Measurements from ENCODE around the gene MED29.
A peak's percentile ranks its signal among the peaks of the same experiment; 100 is the strongest.

The MED29 gene

DNA sequence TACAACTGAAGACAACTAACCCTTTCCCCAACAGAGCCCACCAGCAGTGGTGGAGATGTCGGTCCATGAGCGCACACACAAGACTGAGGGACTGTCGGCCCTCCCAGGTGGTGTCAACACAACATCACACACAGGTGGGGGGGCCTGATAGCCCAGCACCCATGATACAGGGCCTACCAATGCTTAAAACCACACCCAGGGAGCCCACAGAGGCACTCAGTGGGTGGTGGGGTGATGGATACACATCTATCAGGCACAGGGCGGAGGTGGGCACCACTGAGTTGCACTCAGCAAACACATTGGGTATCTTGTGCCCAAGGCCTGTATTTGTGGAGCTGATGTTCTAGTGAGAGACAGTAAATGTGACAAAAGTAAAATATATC lies 8.5 kb downstream of the MED29 start:
- ATAC-seq, result no peak

DNA sequence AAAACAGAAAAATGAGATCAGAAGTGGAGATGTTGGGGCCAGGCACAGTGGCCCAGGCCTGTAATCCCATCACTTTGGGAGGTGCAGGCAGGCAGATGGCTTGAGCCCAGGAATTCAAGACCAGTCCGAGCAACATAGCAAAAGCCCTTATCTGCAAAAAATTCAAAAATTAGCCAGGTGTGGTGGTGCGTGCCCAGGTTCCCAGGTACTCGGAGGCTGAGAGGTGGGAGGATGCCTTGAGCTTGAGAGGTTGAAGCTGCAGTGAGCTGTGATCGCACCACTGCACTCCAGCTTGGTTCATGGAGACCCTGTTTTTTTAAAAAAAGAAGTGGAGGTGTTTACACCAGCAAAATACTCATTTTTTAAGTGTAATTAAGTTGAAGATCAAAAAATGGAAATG lies 8.9 kb downstream of the MED29 start:
- no peak for ATAC-seq

DNA sequence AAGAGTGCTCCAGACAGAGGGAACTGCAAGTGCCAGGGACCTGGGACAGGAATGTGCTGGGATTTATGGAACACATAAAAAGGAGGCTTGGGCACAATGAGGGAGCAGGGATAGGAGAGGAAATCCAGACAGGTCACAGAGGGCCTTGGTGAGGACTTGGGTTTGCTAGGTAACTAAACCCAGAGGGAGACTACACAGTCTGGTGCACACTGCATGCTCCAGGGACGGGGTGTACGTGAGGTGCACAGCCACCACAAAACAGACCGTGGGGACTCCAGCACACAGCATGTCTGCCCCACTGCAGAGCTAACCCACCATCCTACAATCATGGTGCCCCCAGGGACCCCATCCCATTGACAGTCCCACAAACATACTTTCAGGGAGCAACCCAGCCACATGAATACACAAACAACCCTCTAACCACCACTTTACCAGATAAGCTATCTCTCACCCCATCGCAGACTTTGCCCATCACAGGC lies 9.9 kb downstream of the MED29 start:
- peak; percentile 0 for ATAC-seq

DNA sequence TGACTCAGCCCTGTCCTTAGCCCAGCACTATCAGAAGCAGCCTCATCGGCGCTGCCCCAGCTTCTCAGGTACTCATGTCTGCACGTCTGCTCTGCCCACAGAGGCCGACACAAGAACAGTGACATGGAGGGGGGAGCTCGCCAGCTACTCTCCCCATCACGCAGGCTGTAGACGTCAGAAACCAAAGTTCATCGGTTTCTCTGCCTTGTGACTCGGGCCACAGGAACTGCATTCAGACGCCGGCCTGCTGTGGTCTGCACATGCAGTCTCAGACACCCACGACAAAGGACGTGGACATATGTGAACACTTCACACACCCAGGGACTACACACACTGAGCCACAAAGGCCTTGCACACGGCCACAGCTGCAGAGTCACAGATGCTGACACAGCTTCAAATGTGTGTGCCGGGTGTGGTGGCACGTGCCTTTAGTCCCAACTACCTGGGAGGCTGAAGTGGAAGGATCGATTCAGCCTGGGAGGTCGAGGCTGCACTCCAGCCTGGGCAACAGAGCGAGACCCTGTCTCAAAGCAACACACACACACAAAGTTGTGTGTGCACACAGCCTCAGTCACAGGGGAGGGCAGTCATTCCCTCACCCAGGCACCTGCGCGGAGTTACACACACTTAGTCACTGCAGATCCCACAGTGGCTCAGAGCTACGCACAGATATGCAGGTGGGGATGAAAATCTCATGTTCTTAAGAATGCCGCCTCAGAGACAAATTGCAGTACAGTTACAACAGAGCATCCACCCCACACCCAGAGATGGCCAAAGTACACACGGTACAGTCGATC lies 10.6 kb downstream of the MED29 start:
- peak; percentile 67 for ATAC-seq

DNA sequence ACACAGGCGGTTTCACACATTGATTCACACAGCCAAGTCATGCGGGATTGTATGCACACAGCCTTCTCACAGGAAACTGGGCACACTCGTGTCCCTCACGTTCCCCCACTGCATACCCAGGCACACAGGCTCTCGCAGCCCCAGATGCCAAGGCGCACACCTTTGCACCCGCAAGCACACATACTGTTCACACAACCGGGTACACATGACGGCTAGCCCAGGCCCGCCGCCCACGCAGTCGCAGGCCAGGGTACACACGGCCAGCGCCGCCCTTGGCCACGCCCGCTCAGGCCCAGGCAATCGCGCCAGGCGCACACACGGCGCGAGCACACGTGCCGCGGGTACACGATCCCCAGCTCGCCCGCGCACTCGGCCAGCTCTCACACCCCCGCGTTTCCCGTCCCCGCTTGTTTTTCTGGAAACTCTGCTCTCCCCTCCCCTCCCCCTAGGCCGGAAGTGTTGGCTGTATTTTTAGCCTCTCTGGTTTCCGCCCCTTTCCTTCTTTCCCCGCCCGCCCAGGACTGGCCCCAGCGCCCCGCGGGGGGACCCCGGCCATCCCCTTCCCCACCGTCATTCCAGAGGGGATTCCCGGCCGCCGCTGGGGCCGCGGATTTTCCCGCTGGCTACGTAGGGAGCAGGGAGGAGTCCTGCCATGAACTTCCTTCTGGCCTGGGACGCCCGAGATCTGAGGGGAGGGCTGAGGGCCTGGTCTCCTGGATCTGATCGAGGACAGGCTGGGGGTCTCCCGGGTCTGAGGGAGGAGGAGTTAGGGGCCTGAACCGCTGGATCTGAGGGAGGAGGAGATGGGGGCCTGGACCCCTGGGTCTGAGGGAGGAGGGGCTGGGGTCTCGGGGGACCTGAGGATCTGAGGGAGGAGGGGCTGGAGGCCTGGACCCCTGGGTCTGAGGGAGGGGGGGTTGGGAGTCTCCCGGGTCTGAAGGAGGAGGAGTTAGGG lies 11.4 kb downstream of the MED29 start:
- peak; percentile 0 to 1 for ATAC-seq

DNA sequence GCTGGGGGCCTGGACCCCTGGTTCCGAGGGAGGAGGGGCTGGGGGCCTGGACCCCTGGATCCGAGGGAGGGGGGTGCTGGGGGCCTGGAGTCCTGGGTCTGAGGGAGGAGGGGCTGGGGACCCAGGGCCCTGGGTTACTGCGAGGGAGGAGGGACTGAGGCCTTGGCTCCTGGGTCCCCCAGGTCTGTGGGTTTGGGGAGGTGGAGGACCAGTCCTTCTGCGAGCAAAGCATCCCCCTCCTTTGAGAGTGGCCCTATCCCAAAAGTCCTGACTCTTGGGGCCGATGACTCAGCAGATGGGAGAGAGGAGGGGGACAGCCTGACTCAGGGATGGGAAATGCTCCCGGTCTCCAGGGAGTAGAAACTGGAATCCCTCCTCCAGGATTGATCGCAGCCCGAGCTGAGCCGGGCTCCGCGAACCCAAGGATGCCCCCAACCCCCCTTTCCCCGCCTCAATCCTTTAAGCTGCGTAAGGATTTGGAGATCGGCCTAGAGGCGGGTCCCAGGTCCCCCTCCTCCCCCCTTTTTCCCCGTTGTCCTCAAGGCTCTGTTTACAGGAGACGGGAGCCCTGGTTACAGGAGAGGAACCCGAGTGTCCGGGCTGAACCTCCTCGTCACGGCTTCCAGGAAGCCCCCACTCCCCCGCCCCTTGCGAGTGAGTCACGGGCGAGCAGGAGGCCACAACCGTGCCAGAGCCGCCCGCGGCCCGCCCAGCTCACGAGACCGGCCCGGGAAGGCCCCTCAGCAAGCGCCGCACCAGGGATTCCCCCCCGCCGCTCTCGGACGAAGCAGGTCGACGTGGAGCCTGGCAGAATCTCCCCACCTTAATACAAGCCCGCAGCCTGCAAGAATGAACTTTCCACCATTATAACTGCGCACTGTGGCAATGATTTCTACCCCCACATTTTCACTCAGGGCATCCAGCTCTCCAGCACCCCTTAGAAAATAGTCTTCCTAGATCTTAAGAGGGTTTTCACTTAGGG lies 12.4 kb downstream of the MED29 start:
- ATAC-seq, result peak; percentile 40

DNA sequence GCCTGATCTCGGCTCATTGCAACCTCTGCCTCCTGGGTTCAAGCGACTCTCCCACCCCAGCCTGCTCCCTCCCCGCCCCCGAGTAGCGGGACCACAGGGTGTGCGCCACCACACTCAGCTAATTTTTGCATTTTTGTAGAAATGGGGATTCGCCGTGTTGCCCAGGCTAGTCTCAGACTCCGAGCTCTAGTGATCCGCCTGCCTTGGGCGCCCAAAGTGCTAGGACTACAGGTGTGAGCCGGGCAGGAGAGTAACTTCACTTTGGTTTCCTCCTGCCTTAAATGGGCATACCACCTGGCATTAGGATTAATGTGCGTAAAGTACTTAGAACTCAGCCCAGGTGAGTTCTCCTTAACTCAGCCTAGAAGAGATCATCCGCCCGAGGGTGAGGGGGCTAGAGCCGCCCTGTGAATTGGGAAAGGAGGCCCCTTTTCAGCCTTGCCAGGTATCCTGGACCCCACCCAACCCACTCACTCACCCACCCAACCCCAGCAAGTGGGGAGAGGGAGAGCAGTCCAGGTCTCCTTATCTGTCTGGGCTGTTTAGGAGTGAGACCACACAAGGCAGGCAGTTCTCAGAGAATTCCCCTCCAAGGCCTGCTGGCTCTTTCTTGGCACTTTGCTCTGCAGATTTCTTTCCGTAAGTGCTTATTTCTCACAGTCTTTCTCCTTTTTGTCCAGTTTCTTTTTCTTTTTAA lies 14.2 kb downstream of the MED29 start:
- ATAC-seq, result no peak

DNA sequence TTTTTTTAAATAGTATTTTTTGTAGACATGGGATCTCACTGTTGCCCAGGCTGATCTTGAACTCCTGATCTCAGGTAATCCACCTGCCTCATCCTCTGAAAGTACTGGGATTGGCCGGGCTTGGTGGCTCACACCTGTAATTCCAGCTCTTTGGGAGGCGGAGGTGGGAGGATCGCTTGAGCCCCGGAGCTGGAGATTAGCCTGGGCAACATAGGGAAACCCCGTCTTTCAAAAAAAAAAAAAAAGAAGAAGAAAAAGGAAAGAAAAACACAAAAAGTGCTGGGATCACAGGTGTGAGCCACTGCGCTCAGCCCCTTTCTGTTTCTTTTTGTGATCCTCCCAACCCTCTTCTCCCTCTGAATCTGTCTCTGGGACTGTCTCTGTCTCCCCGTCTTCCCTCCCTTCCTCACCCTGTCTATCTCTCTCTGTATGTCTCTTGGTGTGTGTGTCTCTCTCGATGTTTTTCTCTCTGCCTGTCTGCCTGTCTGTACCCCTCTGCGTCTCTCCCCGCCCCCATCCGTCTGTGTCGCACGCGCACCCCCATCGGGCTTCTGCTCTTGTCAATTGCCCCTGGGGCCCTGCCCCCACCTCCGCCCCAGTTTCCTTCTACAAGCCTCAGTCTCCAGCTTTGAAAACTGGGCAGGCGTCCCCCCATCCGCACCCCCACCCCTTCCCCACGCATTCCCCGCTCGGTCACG lies 14.9 kb downstream of the MED29 start:
- ATAC-seq, result peak; percentile 4 to 5

DNA sequence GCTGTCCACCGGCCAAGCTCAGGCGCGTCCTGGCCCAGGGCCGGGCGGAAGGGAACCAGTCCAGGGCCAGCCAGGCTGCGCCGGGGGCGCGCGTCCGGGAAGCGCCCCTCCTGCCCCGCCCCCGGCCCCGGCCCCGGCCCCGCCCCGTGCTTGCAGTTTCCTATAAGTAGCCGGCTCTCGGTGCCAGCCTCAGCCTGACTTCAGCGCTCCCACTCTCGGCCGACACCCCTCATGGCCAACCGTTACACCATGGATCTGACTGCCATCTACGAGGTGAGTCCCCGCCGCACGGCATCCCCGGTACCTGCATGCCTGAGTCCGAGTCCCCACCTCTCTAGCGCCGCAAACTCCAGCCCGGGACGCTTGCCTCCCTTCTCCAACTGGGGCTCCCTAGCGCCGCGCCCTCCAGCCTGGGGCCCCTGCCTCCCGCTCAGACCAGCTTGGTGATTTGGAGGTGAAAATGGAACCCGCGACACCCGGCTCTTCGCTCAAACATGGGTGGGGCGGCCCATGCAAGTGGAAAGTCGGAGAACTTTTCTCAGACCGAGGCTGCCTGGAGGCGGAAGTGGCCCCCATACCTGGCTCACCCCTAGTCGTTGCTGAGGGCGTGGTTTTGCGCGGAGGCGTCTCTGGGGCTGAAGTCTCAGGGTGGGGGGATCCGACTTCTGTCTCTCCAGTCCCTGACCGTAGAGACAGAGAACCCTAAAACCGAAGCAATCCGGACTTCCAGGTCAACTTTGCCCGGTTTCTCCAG lies 15.7 kb downstream of the MED29 start, which contains the start of gene ZFP36:
Gene ZFP36, plus strand, starts transcription at position 192 of the 754 bp plus-strand sequence. Its CDS starts 58 bp downstream, at position 250.
- ATAC-seq, result peak; percentile 18 to 24

DNA sequence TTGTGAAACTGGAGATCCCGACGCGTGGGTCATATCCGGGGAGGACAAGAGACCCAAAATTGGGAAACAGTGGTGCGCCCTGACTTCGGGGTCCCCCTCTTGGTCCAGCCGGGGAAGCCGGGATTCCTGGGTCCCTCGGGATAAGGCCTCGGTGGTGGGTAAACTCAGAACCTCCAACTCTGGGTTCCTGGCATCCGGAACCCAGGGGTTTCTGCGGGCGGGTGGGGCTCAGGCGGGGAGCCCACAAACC lies 16.2 kb downstream of the MED29 start:
- ATAC-seq, result no peak

DNA sequence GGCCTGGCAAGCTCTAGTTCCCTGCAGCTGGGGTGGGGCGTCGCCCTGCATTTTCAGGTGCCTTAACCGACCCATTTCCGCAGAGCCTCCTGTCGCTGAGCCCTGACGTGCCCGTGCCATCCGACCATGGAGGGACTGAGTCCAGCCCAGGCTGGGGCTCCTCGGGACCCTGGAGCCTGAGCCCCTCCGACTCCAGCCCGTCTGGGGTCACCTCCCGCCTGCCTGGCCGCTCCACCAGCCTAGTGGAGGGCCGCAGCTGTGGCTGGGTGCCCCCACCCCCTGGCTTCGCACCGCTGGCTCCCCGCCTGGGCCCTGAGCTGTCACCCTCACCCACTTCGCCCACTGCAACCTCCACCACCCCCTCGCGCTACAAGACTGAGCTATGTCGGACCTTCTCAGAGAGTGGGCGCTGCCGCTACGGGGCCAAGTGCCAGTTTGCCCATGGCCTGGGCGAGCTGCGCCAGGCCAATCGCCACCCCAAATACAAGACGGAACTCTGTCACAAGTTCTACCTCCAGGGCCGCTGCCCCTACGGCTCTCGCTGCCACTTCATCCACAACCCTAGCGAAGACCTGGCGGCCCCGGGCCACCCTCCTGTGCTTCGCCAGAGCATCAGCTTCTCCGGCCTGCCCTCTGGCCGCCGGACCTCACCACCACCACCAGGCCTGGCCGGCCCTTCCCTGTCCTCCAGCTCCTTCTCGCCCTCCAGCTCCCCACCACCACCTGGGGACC lies 16.6 kb downstream of the MED29 start:
- ATAC-seq, result no peak

DNA sequence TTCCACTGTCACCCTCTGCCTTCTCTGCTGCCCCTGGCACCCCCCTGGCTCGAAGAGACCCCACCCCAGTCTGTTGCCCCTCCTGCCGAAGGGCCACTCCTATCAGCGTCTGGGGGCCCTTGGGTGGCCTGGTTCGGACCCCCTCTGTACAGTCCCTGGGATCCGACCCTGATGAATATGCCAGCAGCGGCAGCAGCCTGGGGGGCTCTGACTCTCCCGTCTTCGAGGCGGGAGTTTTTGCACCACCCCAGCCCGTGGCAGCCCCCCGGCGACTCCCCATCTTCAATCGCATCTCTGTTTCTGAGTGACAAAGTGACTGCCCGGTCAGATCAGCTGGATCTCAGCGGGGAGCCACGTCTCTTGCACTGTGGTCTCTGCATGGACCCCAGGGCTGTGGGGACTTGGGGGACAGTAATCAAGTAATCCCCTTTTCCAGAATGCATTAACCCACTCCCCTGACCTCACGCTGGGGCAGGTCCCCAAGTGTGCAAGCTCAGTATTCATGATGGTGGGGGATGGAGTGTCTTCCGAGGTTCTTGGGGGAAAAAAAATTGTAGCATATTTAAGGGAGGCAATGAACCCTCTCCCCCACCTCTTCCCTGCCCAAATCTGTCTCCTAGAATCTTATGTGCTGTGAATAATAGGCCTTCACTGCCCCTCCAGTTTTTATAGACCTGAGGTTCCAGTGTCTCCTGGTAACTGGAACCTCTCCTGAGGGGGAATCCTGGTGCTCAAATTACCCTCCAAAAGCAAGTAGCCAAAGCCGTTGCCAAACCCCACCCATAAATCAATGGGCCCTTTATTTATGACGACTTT lies 17.4 kb downstream of the MED29 start:
- ATAC-seq, result no peak

DNA sequence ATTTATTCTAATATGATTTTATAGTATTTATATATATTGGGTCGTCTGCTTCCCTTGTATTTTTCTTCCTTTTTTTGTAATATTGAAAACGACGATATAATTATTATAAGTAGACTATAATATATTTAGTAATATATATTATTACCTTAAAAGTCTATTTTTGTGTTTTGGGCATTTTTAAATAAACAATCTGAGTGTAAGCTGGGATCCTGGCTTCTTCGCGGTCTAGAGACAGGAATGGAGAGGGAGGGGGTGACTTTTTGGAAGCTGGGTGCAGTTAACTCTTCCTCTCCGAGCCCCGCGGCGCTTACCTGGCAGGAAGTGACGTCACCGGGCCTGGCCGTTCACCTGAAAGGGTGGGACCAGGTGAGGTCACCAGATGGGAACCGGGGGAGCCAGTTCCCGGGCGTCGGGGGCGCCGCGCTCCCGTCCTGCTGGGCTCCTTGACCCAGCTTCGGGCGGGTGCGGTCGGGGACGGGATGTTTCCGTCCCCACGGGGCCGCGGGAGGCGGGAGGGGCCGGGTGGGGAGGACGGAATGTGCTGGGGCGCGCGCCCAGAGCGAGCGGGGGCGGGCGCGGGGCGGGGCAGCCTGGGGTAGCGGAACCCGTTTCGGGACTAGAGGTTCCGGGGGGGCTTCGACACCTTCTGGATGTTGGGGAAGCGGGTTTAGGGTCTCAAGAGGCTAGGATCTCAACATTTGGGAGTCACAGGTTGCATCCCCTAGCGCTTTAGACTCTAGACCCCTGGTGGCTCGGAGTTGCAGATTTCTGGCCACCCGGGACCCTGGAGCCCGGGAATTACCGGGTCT lies 18.2 kb downstream of the MED29 start:
- ATAC-seq, result no peak

DNA sequence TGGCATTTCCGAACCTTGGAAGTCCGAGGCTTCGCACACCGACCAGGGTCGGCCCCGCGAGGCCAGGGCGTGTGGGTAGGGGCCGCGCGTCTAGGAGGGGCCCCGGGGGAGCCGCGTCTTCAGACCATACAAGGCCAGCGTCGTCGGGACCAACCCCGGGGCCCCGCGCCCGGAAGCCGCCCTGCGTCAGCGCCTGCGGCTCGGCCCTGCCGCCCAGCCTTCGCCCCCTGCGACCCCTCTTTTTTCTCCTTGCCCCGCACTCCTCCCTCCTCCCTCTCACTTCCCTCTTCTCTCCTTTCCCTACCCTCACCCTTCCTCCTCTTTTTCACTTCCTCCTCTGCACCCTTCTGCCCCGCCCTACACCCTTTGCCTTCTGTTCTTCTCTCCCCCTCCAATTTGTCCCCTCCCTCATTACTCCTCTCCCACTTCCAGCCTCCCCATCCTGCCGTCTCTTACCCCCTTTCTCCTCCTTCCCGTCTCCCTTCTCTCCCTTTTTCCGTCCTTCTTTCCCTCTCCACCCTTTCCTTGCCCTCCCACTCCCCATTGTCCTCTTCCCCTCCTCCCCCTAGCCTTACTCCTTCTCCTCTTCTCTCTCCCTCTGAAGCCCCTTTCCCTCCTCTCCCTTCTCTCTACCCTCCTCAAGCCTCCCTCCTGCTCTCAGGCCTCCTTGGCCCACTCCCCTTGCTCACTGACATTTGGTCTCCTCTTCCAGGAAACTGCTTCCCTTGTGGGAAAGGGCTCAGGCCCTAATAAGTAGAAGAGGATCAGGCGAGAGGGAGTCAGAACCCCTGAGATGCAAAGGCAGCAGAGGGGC lies 19.0 kb downstream of the MED29 start:
- ATAC-seq, result peak in 1 of 2 donors; percentile 6

DNA sequence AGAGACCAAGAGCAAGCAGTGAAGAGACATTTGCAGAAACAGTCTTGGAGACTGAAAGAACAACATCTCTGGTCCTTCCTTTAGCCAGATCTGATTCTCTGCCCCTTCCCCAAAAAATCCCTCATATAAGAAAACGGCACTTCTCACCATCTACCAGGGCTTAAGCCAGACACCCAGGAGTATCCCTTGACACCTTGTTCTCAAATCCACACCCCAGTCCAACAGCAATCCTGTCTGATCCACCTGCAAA lies 19.6 kb downstream of the MED29 start:
- ATAC-seq, result no peak

DNA sequence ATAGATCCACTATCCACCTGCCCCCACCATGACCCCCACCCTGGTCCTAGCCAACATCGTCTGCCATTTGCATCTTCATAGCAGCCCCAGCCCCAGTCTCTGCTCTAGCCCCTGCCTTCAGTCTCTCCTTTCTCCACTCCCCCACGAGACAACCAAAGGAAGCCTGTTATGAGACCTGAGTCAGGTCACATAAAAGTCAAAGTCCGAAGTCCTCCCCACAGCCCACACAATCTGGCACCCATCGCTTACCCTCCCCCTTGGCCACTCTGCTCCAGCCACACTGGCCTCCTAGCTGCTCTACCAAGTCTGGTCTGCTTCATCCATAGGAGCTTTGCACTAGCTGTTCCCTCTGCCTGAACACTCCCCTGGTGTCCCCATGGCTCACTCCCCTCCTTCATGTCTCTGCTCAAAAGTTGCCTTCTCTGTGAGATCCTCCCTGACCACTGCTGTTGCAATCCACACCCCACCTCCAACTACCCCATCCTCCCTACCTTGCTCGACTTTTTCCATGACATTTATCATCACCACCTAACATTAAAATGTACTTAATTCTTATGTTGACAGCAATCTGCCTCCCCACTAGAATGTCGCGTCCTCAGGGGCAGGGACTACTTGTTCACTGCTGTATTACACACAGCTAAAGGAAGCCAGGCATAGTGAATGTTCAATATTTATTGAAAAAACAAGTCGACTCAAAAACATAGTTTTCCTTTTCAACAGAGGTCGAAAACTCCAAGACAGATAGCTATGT lies 20.1 kb downstream of the MED29 start:
- ATAC-seq, result no peak

DNA sequence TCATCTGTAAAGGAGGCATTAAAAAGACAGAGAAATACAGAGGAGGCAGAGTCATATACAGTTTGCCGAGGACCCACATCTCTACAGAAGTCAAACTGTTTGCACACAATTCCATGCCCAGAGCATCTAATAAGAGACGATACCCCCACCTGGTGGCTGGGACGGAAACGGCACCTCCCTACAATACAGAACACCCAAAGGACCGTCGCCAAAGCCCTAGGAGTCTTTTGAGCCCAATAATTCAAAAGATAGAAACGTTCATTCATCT lies 20.6 kb downstream of the MED29 start:
- ATAC-seq, result peak; percentile 54 to 56

All from activated CD4-positive, CD25-positive, alpha-beta regulatory T cell treated with anti-CD3 and anti-CD28 coated beads, Interleukin-2, amount 50 U/mL, for 24 hours (primary cell).